CD4-positive, alpha-beta T cell treated with Interleukin-1 beta for 1 hour (primary cell): ENCODE results near the gene OR1L1.

ENCODE experiments used
- DNase-seq, 2 donors: peaks; one replicate each; pipeline ENCODE4 v3.0.0-alpha.2; 2020 to 2022

The OR1L1 gene

GRCh38 chr9:122661416-122661815, at the start of gene OR1L1:
OR1L1 (plus strand) TSS chr9:122661716; CDS start chr9:122661716, 0 bp downstream.
- no peak for DNase-seq

GRCh38 chr9:122614362-122614761, 47.2 kb upstream of the OR1L1 start, which contains the start of gene OR1Q1:
OR1Q1 (plus strand) TSS chr9:122614738; CDS start chr9:122614738, 0 bp downstream.
- no peak for DNase-seq

GRCh38 chr9:122619996-122620395, 41.5 kb upstream of the OR1L1 start:
- no peak for DNase-seq

- DNase-seq: no peak
Measured at GRCh38 chr9:122642226-122642625, 19.3 kb upstream of the OR1L1 start.

GRCh38 chr9:122656378-122656777, 5.1 kb upstream of the OR1L1 start:
- DNase-seq: no peak

GRCh38 chr9:122657527-122657926, 4.0 kb upstream of the OR1L1 start, which contains the start of gene OR1B1:
OR1B1 (minus strand) TSS chr9:122657627.
- no peak for DNase-seq

GRCh38 chr9:122672481-122672880, 11.0 kb downstream of the OR1L1 start:
- DNase-seq: no peak

GRCh38 chr9:122684851-122685250, 23.3 kb downstream of the OR1L1 start:
- no peak for DNase-seq

GRCh38 chr9:122695696-122696095, 34.2 kb downstream of the OR1L1 start:
- DNase-seq: no peak
